Psoas muscle (tissue), 8 donors: ENCODE measurements around the gene CFAP99. TPM values are rescaled to one million over a fixed set of nuclear protein-coding genes. Genes with fewer than 3 reads are reported as not detected.
"Not testable (repeated sequence)": the region's sequence is repeated elsewhere in the genome, so short reads cannot be mapped to it uniquely, and the experiment has no call there.

Experiments used
- ATAC-seq, 4 donors: fragments of 200-7000 bp; cut with Tn5 transposase; one replicate each; pipeline ENCODE4 v1.9.1; 2020; ENCODE audit warnings: moderate library complexity in 3 of 4, mild to moderate bottlenecking in 2 of 4
- DNase-seq, 2 donors: peaks; one replicate each; pipeline ENCODE4 v3.0.0-alpha.2; 2020
- H3K27ac ChIP-seq: fragments of 200-600 bp; one replicate; pipeline ENCODE4 v1.8.0; 2022
- H3K27me3 ChIP-seq, 3 donors: fragments of 200-600 bp in 1 of 3; one replicate each; pipeline versions ENCODE4 v1.6.1 to v1.8.0; 2013 to 2022; ENCODE audit warnings: low read length in 2 of 3, mild to moderate bottlenecking in 2 of 3, moderate library complexity in 1 of 3; ENCODE audit not compliant: insufficient read depth in 3 of 3
- H3K36me3 ChIP-seq, 2 donors: fragments of 200-600 bp in 1 of 2; one replicate each; pipeline versions ENCODE4 v1.6.1 to v1.8.0; 2013 to 2022; ENCODE audit warnings: low read depth in 1 of 2, mild to moderate bottlenecking in 1 of 2, moderate library complexity in 1 of 2; ENCODE audit not compliant: insufficient read depth in 1 of 2
- H3K4me1 ChIP-seq: fragments of 200-600 bp; one replicate; pipeline ENCODE4 v1.8.0; 2022
- H3K4me3 ChIP-seq: fragments of 200-600 bp; one replicate; pipeline ENCODE4 v1.8.0; 2022; ENCODE audit warnings: mild to moderate bottlenecking
- H3K9me3 ChIP-seq: fragments of 200-600 bp; one replicate; pipeline ENCODE4 v1.8.0; 2022
- WGBS, 3 donors: extraction: QIAGEN DNeasy Blood & Tissue Kit; methylation state at CpG; one replicate each; pipeline versions ENCODE4 v1.1.6 to v1.1.7; 2013; 5-methylcytosine and 5-hydroxymethylcytosine counted together
- intact Hi-C, 2 donors: fragments of 100-400 bp; cut with DNase I; formaldehyde crosslinking; loops; one replicate each; pipeline versions ENCODE4 v1.11.0 to v1.14.2; 2022
- polyA plus RNA-seq, 3 donors: library from polyadenylated mRNA; stranded (reverse); fragments of 200-250 nt; gene quantifications; one replicate each; pipeline ENCODE4 v1.2.3, GENCODE V29; 2013
- total RNA-seq, 4 donors: library from RNA; stranded (reverse); fragmentation: NEBNext Ultra II Directional in 2 of 4; extraction: Animal tissue kit (Norgen Biotek cat#: 25700) in 2 of 4; gene quantifications; one replicate each; pipeline versions ENCODE4 v1.2.1 to v1.2.4, GENCODE V29; 2021 to 2023
- TF ChIP-seq, protein P1 (sequence below): fragments of 200-600 bp; IDR thresholded peaks from one replicate; pipeline ENCODE4 v1.8.0; 2022; ENCODE audit warnings: antibody characterized with exemption
- donor health status: healthy with polysubstance abuse.
- donor health status: DM: no; HTN: no; CAD: no; lungs with moderate emphysema.
- donor health status: Bipolar disorder and iron deficiency.
- donor health status: healthy.
- donor health status: DM: yes; HTN: yes; CAD: no.
- donor health status: DM: no; HTN: no; CAD: no.
- donor health status: DM: no; HTN: no; CAD: no.
- donor health status: DM: yes; HTN: yes; CAD: no.

CFAP99 gene
- total and polyA plus RNA-seq, 7 donors = 0.03 TPM; not detected in 5

DNA sequence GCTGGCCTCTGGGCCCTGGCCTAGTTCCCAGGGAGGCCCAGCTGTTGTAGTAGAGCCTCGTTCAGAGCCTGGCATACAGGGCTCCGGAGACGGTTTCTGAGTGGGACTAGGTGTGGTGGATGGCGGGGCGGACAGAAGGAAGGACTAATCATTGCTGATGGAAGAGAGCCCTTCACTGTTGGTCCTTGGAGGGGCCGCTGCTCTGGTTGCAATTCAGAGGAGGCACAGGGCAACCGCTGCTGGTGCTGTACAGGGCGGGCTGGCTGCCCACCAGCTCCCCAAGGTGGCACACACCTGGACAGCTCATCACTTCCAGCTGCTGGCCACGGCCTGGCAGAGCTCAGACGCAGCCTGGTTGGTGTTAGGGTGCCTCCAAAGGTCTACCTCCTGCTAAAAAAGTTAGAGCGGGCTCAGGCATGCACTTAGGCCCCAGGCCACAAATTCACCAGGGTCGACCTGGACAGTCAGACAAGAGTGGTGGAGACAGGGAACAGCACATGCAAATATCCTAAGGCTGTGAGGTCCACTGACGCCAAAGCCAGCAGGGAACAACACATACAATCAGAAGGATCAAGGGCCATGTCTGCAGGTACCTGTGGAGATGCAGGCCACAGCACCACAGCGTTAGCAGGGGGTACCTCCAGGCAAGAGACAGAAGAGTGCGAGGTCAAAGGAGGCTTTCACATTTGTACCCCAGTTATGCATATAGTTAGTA, 42.6 kb downstream of the CFAP99 start:
- Histone ChIP-seq H3K27me3 (no peaks in the 10 kb centered on the region), H3K4me1 (no peaks in the 10 kb centered on the region), H3K4me3 (no peak overlapping the region), H3K27ac (no peak overlapping the region), H3K36me3 (no peaks in the 10 kb centered on the region), H3K9me3 (no peaks in the 10 kb centered on the region)
- intact Hi-C loops = loop anchor here in 1 of 2 donors (5.0 to 10.0 kb wide), 2 partner anchors 73 to 244 kb away; partner anchors contain the start of gene FAM193A
- no peak for ATAC-seq
- WGBS, 3 donors = 85 to 91% (median 89%) methylated on average over 15 of the region's 15 CpGs
- DNase-seq = no peak
- TF ChIP-seq, protein P1, sequence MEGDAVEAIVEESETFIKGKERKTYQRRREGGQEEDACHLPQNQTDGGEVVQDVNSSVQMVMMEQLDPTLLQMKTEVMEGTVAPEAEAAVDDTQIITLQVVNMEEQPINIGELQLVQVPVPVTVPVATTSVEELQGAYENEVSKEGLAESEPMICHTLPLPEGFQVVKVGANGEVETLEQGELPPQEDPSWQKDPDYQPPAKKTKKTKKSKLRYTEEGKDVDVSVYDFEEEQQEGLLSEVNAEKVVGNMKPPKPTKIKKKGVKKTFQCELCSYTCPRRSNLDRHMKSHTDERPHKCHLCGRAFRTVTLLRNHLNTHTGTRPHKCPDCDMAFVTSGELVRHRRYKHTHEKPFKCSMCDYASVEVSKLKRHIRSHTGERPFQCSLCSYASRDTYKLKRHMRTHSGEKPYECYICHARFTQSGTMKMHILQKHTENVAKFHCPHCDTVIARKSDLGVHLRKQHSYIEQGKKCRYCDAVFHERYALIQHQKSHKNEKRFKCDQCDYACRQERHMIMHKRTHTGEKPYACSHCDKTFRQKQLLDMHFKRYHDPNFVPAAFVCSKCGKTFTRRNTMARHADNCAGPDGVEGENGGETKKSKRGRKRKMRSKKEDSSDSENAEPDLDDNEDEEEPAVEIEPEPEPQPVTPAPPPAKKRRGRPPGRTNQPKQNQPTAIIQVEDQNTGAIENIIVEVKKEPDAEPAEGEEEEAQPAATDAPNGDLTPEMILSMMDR = no peak

DNA sequence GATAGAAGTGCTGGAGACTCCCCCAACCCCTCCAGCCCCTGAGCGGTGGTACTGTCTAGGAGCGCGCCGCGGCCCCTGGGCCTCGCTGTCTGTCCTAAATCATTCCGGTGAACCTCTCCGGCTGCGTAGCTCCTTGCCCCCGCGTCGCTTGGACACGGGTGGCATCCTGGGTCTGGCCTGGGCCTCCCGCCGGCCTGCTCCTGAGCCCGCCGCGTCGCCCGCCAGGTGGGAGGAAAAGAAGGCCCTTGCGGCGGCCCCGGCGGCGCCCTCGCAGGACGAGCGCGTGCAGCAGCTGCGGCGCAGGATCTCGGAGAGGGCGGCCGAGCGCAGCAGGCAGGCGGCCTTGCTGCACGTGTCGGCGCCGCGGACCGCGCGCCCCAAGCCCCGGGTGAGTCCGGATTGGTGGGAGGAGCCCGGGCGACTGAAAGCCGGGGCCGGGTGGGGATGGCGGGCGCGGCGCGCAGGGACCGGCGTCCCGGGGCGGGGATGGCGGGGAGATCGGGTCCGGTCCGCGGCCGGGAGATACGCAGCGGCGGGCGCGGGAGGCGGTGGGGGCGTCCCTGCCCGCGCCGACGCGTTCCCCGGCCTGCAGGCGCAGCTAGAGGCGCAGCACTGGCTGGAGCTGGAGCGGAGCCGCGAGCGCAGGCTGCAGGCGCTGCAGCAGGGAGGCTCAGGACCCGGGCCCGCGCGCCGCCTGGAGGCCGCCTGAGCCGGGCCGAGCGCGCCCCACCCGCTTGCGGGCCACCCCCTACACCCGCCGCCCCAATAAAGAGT, 43.6 kb downstream of the CFAP99 start:
- TF ChIP-seq, protein P1 = peak; percentile 69
- H3K4me1 ChIP-seq = peaks cover 4% of the 10 kb centered on the region
- H3K36me3 ChIP-seq = no peaks in the 10 kb centered on the region
- H3K9me3 ChIP-seq = no peaks in the 10 kb centered on the region
- H3K27me3 ChIP-seq = no peaks in the 10 kb centered on the region
- 5 to 9% (median 8%) methylated on average over 59 to 99 of the region's 99 CpGs for WGBS, 3 donors
- DNase-seq = peak; percentile 73 to 81
- intact Hi-C loops = loop anchor here (2.0 to 10.0 kb wide), 3 partner anchors 72 to 245 kb away; partner anchors contain the start of gene FAM193A (in 1 of the 2)
- ATAC-seq = peak; percentile 92 to 96 (median 94)
- H3K27ac ChIP-seq = peak overlapping the region; percentile 43
- peak overlapping the region; percentile 75 for H3K4me3 ChIP-seq

DNA sequence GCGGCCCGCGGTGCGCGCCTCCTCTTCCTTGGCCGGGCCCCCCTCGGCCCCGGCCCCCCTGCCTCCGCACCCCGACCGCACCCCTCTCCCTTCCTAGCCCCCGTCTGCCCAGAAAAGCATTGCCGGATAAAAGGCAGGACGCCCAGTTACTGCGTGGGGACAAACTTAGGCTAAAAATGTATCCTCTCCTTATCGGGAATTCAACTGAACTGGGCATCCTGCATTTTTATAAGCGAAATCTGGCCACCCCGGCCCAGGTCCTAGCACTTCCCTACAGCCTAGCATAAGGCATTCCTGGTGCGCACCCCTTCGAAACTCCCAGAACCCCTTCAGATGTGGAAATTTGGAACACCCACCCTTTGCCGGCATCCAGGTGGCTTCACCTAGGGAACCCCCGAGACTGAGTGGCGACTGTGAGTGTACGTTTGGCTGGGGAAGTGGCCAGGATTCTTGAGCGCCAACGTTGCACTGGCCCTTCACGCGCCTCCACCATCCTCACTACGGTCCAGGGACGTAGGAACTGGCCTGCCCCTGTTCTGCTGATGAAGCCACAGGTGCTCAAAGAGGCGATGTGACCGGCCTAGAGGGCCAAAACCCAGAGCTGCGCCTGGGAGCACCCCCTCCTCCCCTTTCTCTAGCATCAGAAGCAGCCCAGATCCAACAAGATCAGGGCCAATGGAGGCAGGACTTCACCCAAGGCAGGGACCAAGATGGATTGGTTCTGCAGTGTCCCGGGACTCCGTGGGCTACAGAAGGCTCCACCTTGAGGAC, 44.4 kb downstream of the CFAP99 start:
- intact Hi-C loops = loop anchor here (2.0 to 10.0 kb wide), 3 partner anchors 72 to 246 kb away; partner anchors contain the start of gene FAM193A (in 1 of the 2)
- ATAC-seq = peak in 2 of 4 donors; percentile 2

DNA sequence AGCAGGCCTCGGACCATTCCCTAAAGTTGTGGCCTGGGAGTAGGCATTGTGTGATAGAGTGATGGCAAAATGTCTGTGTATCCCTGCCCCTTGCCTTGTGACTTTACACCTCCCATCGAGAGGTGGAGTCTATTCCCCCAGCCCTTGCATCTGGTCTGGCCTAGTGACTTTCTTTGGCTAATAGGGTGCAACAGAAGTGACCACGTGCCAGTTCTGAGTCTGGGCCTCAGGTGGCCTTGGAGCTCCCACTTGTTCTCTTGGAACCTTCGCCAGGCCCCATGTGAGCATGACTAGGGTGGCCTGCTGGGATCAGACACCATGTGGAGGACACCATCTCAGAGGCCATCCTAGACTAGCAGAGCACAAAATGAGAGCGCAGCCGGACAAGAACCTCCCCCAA, 46.3 kb downstream of the CFAP99 start:
- no peak for DNase-seq
- WGBS, 3 donors = 78 to 87% (median 86%) methylated on average over 6 of the region's 6 CpGs
- TF ChIP-seq, protein P1 = no peak
- ATAC-seq = no peak
- H3K4me3 ChIP-seq = no peak overlapping the region
- intact Hi-C loops = loop anchor here (5.0 to 10.0 kb wide), 2 partner anchors 70 to 72 kb away; partner anchors contain the start of gene FAM193A (in 2 of the 2)
- no peaks in the 10 kb centered on the region for H3K36me3 ChIP-seq
- no peak overlapping the region for H3K27ac ChIP-seq
- H3K9me3 ChIP-seq = no peaks in the 10 kb centered on the region
- H3K27me3 ChIP-seq = no peaks in the 10 kb centered on the region
- peaks cover 13% of the 10 kb centered on the region for H3K4me1 ChIP-seq

More for the DNA sequence above, 44.4 kb downstream of the CFAP99 start:
- H3K9me3 ChIP-seq = no peaks in the 10 kb centered on the region
- peak overlapping the region; percentile 43 for H3K27ac ChIP-seq
- H3K27me3 ChIP-seq = no peaks in the 10 kb centered on the region
- peak overlapping the region; percentile 75 for H3K4me3 ChIP-seq
- TF ChIP-seq, protein P1 = no peak
- DNase-seq = no peak
- H3K4me1 ChIP-seq = peaks cover 11% of the 10 kb centered on the region
- no peaks in the 10 kb centered on the region for H3K36me3 ChIP-seq
- 30 to 31% (median 31%) methylated on average over 33 to 35 of the region's 35 CpGs for WGBS, 3 donors

DNA sequence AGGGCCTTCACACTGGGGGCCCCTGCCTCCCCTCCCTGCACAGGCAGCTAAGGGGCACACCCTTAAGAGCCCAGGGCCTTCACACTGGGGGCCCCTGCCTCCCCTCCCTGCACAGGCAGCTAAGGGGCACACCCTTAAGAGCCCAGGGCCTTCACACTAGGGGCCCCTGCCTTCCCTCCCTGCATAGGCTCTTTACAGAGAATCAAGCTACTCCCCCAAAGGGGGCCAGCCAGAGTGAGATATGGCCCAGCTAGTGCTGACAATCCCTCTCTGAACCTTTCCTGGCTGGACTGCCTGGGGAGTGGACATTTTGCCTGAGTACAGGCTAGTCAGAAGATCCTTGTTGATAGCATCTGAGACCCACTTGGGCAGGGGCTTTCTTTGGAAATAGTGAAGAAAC, 46.8 kb downstream of the CFAP99 start:
- peaks cover 18% of the 10 kb centered on the region for H3K4me1 ChIP-seq
- H3K27ac ChIP-seq, H3K4me3 ChIP-seq, ATAC-seq, H3K9me3 ChIP-seq, H3K36me3 ChIP-seq, DNase-seq, H3K27me3 ChIP-seq: not testable (repeated sequence)
- intact Hi-C loops = loop anchor here (5.0 to 10.0 kb wide), 2 partner anchors 69 to 72 kb away; partner anchors contain the start of gene FAM193A (in 2 of the 2)
